ENCODE data around the gene SLC12A7.
"Not testable (repeated sequence)": the region's sequence is repeated elsewhere in the genome, so short reads cannot be mapped to it uniquely, and the experiment has no call there.

Gene SLC12A7

DNA sequence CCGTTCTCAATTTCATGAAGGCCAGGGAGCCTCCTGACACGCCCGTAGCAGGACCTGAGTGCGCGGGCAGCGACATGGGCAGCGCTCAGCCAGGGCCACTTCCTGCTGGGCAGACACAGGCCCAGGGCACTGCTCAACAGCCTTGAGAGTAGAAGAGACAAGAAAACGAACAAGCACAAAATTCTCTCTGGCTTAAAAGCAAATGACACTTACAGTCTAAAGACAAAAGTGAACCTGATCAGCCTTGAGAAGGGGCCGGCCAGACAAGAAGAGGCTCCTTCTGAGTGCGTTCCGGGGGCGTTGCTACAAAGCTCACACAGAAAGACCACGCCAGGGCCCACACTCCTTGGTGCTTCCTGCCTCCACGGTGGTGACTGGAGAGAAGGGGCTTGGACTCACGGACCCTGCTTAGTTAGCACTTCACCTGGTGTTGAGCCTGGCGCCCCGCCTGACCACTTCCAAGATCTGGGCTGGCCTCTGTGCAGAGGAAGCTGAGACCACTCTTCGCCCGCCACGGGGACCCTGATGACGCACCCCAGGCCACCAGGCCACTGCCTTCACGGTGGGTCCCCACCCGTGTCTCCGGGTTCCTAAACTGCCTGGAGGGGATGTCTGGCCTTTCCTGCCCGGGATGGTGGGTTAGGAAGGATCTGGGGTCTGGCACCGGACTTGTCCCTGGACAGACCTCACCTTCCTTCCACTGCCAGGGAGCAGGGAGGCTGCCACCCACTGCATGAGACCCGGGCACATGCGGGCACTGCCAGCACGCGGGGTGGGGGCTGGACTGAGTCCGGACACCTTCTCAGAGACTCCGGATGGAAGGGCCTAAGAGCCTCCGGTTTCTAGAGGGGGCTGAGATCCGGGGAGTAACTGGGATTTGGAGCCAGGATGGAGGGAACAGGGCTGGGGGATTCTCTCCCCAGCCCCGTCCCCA is 1.3 kb downstream of the SLC12A7 start:
- DNase-seq (ENCODE audit: low spot score), result no peak
- FAIRE-seq, result no peak

DNA sequence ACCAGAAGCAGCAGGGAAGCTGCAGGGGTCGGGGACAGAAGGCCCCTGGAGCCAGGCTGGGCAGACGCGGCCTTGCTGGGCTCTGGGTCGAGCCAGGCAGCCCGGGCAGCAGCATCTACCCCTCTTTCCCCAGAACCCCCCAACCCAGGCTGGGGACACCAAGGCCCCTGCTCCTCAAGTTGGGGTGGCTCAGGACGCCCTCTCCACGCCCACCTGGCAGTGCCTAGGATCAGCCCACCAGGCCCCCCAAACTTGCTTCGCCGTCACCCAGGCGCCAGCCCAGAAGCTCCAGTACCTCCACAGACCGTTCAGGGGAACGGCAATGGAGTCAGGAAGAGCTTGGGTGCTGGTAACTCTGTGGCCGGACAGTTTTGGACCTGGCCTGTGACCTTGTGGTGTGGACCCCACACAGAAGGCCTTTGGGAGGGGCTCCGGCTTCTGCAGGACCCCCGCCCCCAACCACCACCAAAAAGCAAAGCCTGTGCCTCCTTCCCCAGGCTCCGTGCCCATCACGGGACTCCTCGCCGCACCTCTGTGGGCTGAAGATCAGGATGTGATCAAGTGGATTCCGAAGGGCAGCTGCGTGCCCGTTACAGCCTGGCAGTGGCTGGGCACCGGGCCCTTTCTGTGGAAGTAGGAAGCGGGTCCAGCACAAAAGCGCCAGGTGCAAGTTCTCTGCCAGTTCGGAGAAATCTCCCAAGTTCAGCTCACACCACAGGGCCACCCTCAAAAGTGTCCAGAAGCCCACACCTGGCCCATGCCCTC is 2.1 kb downstream of the SLC12A7 start:
- DNase-seq (ENCODE audit: low spot score), result no peak
- no peak for FAIRE-seq

DNA sequence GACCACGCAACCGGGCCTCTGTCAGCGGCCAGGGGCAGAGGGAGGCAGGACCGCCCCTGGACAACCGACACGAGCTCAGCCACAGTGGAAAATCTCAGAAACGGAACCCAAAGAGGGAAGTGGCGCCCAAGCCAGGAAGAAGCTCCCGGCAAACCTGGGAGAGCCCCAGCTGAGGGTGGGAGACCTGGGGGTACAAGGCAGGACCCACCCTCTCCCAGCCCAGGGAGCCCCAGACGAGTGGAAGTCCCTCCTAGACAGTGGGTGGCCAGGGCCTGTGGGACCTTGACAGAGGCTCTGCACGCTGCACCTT is 3.0 kb downstream of the SLC12A7 start:
- FAIRE-seq (no peak), DNase-seq (ENCODE audit: low spot score) (no peak)

DNA sequence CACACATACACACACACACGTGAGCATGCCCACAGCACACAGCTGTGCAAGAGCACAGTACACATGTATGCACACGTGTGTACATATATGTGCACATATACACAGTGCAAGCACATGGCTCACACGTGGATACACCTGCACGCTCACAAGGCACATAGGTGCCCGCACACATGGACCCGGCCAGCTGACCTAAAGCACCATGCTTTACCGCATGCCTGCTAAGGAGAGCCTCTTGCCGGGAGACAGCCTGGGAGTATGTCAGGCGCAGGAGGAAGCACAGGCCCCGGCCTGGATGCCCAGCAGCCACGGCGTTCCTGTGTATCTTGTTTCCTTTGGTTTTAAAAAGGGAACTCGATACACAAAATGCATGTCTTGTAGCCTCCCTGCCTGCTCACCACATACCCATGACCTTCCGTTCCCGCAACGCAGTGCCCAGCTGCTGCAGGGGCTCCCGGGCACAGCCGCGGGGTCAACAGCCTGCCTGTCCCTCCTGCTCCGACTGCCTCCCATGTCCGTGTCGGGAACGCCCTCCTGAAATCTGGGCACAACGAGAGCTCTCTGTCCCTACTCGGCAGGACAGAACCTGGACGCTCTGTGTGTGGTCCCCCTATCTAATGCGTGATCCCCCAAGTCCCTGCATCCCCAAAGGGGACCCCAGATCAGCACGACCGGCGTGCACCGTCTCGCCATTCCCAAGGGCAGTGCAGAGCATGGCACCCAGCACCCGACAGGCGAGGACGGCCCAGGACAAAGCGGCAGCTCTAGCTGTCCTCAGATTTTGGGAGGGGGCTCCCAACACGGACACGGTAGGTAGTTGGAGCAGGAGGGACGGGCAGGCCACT is 3.6 kb downstream of the SLC12A7 start:
- FAIRE-seq, result no peak
- no peak for DNase-seq (ENCODE audit: low spot score)

DNA sequence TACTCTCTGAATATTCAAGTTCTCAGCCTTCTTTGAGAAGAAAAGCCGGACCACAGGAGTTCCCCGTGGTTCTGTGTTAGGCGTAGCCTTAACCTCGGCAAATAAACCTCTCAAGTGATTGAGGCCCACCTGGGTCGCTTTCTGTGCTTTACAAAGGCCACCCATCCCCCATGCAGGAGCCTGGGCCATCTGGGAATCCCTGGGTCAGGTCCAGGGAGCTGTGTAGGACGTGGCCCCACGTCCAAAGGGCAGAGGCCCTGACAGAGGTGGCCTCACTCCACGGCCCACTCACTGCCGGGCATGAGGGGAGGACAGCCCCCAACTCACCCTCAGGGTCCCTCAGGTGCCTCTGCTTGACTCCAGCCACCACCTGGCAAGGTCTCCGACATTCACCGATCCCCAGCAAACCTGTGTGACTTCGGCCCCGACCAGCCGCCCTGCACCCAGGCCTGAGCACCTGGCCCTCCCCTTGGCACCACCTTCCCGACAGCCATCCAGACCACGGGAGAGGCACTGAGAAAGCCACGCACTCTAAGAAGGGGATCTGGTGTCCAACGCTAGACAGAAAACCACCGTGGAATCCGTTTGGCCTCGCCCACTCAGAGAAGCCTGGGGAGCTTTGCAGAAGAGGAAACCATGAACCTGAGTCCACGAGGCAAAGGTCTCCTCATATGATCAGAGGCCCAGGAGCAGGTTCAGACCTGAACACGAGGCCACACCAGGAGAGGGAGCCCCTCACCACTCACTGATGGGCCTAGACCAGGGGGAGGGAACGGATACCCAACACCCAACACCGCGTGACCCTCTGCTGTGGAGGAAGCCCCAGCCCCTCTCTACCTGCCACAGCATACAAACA is 4.5 kb downstream of the SLC12A7 start:
- FAIRE-seq, result no peak

DNA sequence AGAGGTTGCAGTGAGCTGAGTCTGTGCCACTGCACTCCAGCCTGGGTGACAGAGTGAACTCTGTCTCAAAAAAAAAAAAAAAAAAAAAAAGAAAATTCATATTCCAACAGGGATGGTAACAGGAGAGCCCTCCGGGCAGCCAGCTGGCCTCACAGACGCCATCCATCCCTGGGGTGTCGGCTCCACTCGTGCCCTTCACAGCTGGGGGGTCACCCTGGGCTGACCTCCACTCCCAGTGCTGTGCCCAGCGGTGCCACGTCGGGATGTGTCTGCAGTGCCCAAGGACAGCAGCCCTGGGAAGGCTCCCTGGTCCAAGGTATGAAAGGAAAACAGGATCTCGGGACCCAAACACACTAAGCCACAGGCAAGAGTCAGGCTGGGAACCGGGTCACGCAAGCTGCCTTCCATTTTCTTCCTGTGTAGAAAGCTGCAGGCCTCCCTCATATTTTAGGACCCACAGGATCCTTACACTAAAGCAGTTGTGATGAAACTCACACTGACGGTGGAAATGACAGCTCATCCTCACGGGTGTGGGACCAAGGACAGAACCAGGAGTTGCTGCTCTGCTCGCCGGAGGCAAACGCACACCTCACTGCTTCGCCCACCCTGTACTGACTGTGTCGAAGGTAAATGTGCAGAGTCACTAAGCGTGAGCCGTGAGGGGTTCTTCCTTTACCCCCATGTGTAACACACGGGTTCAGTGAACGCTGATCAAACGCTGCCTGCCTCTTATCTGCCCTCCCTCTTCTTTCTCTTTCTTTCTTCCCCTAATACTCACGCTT is 5.3 kb downstream of the SLC12A7 start:
- no peak for FAIRE-seq
- no peak for DNase-seq (ENCODE audit: low spot score)

More for the DNA sequence above, 4.5 kb downstream of the SLC12A7 start:
- DNase-seq (ENCODE audit: low spot score), result no peak

DNA sequence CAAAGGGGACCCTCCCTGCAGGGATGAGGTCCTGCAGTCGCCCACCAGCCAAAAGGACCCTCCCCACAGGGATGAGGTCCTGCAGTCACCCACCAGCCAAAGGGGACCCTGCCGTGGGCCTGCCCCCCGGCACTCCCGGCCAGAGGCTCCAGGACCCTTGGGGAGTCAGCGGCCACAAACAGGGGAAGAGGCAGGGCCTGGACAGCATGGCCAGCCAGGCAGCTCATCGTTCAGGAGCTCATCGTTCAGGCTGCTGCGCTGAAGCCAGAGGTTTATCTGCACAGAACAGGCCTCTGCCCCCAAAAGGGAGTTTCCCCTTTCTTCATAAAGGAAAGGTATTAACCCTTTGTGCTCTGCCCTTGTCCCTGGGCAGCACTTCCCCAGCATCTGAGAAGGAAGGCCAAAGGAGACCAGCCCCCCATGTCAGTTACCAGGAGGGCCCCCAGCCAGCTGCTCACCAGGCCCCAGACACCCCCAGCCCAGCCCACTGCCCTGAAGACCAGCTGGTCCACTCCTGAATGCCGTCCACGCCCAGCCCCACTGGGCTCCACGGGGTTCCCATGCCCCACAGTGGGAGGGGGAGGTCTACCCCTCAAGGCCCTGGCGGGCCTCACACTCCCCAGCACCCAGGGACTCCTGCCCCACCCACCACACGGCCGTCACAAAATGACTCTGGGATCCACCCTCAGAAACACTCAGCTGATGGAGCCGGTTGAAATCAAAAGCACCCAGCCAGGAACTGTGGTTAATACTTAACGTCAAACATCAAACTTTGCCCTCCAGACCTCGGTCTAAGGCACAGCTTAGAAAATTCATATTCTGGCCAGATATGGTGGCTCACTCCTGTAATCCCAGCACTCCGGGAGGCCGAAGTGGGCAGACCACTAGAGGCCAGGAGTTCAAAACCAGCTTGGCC is 6.3 kb downstream of the SLC12A7 start:
- peak; percentile 75 for FAIRE-seq
- peak; percentile 55 for DNase-seq (ENCODE audit: low spot score)

DNA sequence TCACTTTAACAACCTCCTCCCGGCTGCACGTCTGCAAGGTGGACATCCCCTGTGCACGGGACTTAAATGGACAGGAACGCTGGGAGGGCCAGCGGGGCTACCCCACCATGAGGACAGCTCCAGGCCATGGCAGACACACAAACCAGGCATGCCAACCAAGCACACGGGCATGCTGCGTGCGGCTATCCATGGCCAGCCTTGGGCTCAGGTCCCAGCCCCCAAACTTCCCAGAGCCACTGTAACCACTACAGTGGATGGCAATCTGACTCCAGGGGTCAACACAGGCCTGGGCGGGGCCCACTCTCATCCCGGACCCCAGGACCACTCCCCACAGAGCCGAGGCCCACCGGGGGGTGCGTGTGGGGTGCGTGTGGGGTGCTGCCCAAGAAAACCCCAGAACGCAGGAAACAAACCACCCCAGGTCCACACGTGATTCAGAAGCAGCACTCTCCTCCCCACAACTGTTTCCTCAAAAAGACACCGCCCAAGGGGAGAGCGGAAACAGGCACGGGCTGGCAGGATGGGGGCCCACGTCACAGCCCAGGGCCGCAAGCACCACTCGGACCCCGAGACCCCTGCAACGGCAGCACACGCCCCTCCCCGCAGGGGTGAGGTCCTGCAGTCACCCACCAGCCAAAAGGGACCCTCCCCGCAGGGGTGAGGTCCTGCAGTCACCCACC is 7.4 kb downstream of the SLC12A7 start:
- no peak for DNase-seq (ENCODE audit: low spot score)
- no peak for FAIRE-seq

DNA sequence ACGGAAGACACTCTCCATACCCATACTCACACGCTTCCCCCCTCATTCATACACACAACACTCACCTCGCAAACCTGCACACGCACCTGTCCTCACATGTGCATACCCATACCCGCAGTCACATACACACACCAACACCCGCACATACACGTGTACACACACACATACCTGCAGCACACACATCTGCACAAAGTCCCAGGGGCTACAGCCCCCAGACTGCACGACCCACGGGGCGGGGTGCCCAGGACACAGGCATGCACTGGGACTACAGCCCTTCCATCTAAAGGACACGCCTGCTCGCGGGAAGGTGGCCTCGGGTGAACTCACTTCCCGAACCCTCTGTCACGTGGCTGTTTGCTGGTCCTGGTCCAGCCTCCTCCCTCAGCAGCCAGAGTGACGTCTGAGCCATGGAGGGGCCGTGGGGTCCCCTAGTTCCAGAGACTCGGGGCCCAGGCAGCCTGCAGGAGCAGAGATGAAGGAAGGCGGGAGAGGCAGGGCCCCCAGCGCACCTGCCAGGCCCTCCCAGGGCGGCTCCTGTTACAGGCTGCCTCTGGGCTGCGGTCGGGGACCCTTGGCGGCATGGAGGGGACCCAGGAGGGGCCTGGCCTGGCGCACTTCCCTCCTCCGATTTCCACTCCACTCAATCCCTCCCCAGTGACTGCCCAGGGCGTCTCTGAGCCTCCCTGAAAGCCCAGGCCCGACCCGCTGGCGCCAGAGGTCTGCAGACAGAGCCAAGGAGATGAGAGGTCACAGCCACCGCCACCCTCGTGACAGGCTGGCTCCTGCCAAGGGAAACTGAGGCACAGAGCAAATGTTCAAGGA is 8.1 kb downstream of the SLC12A7 start:
- DNase-seq (ENCODE audit: low spot score) (no peak), FAIRE-seq (no peak)

DNA sequence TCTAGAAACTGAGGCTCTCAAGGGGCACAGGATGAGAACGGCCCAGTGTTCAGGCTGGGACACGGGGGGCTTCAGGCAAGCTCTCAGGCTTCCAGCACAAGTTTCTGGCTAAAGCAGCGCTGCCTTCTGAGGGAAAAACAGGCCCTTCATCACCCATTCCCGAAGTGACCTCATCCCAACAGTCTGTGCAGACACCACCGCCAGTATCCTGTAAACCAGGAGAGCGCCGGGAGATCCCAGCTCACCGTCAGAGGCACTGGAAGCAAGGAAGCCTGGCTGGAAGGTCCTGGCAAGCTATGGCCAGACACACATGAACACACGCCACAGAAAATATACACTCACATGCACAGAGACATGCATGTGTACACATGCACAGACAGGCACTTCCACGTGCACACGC is 8.8 kb downstream of the SLC12A7 start:
- no peak for FAIRE-seq
- DNase-seq (ENCODE audit: low spot score), result no peak

DNA sequence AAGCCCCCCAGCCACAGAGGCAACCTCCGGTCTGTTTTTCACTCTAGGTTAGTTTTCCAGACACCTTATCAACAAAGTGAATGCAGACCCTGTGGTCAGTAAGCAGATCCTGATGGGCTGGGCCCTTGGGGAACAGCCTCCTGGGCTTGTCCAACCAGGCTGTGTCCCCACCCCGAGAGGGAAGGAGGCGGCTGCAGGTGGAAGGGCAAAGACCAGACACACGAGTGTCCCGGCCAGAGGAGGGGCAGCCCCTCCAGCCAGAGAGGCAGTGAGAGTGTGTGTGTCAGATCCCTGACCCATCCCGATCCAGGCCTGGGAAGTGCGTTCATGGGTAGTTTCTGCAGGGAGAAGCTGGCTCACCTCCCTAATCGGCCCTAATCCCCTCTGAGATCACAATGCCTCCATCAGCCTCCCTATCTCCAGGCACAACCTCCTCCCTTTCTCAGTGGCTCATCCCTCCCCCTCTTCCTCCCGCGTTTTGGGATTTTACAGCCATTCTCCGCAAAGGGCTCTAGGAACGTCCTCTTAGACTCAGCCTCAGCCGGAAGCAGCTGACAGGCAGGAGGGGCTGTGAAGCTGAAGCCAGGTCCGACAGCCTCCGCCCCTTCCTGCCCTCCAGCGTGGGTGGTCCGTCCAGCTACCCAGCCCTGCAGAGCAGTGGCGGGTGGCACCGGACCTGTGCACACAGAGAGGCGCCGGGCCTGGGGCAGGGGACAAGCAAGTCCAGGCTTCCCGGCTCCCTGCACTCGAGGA is 9.7 kb downstream of the SLC12A7 start:
- no peak for DNase-seq (ENCODE audit: low spot score)
- no peak for FAIRE-seq

DNA sequence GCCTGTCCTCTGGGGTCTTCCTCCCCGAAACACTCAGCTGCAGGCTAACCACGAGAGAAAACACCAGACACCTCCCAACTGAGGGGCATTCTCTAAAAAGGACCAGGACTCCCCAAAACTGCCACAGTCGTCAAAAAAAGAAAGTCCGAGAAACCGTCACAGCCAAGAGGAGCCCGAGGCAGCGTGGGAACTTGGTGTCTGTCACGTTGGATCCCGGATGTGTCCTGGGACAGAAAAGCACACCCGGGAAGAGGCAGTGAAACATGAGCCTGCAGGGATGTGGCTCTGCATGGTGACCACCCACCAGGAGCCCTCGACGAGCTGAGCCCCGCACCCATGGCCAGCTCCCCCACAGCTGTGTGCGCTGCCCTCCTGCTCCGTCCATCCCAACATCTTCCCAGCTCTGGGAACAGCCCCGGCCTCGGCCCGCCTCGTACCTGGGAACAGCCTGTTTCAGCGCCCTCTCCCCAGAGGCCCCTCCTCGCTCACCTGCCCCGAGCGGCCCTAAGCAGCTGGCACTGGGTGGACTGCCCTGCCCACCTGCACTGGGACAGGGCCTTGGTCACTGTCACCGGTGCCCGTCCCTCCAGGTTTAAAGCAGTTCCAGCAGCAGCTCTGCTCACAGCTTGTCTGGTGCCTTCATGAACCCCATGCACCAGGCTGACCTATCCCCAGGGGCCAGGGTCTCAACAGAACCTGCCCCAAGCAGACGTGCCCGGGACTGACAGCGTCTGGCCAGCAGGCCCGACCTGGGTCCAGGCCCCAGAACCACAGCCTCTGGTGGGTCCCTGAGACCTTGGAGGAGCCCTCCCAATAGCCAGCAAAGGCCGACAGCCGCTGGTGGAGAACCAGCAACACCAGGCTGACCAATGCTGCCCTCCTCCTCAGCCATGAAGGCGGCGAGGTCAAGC is 10.9 kb downstream of the SLC12A7 start:
- FAIRE-seq (no peak), DNase-seq (ENCODE audit: low spot score) (no peak)

DNA sequence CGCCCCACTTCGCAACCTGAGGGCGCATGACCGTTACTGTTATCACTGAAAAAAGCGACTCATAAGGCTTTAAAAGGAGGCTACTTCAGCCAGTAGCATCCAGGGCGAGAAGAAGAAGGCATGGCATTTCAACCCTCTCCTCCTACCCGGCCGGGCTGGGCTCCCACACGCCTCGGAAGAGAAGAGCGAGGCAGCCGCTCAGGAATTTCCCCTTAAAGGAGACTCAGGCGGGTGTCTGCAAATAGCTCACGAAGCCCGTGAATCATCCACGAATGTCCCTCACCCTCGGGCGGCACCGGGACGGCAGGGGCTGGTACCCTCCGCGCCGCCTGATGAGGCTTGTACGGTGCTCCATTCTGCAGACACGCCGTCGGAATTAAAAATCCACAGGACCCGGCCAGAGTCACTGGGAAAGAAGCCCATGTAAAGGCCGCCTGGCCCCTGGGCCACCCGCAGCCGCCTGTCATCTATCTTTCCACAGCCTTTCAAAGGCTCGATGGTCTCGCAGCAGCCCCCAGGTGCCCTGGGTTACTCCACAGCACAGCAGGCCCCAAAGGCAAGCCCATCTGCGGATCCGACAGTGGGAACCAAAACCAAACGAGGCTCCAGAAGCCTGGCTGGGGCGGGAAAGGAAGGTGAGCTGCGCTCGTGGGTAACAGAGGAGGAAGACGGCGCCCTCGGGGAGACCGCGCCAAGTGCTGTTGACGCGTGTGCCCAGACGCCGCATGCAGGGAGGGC is 11.8 kb downstream of the SLC12A7 start:
- FAIRE-seq (no peak), DNase-seq (ENCODE audit: low spot score) (no peak)

DNA sequence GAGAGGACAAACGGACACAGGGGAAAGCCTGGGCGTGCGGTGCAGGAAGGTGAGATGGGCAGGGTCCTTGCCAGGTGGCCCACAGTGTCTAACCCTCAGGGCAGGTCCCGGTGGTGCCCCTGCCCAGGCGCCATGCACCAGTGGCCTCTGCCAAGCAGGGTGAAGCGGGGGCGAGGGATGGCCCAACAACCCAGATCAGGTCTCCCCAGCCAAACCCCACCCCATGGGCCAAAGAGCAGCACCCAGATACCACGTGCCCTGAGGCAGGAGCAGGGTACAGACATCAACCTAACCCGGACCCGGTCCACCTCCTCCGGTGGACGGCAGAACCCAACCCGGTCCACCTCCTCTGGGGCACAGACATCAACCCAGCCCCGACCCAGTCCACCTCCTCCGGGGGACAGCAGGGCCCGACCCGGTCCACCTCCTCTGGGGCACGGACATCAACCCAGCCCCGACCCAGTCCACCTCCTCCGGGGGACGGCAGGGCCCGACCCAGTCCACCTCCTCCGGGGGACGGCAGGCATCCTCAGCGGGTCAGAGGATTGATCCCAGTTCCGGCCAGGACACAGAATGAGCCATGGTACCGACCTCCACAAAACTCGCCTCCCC is 12.8 kb downstream of the SLC12A7 start:
- no peak for FAIRE-seq

DNA sequence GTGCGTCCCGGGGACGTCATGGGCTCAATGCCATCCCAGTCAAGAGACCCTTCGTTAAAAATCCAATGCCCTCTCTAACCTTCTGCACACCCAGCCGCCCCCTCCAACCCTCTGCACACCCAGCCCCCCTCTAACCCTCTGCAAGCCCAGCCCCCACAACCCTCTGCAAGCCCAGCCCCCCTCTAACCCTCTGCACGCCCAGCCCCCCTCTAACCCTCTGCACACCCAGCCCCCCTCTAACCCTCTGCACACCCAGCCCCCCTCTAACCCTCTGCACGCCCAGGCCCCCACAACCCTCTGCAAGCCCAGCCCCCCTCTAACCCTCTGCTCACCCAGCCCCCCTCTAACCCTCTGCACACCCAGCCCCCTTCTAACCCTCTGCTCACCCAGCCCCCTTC is 13.9 kb downstream of the SLC12A7 start:
- not testable (repeated sequence) for DNase-seq (ENCODE audit: low spot score); FAIRE-seq

More for the DNA sequence above, 12.8 kb downstream of the SLC12A7 start:
- no peak for DNase-seq (ENCODE audit: low spot score)
